Subcutaneous abdominal adipose tissue (tissue), 5 donors: Measurements from ENCODE around the gene ANKRD44.

ENCODE experiments used
- H3K27ac ChIP-seq: one replicate; pipeline ENCODE4 v1.7.0; 2013; ENCODE audit warnings: low read depth, mild to moderate bottlenecking, inconsistent platforms, low read length, moderate library complexity
- H3K27me3 ChIP-seq, 5 donors: one replicate each; pipeline ENCODE4 v1.7.0; 2013; ENCODE audit warnings: low read length in 5 of 5, inconsistent platforms in 1 of 5; ENCODE audit not compliant: control insufficient read depth in 5 of 5, insufficient read depth in 4 of 5
- H3K36me3 ChIP-seq, 5 donors: one replicate each; pipeline ENCODE4 v1.7.0; 2013; ENCODE audit warnings: low read length in 5 of 5; ENCODE audit not compliant: control insufficient read depth in 5 of 5, insufficient read depth in 5 of 5
- H3K4me1 ChIP-seq, 5 donors: one replicate each; pipeline ENCODE4 v1.7.0; 2013; ENCODE audit warnings: low read length in 5 of 5, mild to moderate bottlenecking in 3 of 5, moderate library complexity in 1 of 5; ENCODE audit not compliant: control insufficient read depth in 5 of 5, insufficient read depth in 5 of 5
- H3K4me3 ChIP-seq, 5 donors: one replicate each; pipeline ENCODE4 v1.7.0; 2013; ENCODE audit warnings: low read length in 5 of 5, low read depth in 1 of 5
- H3K9ac ChIP-seq, 5 donors: one replicate each; pipeline ENCODE4 v1.7.0; 2013; ENCODE audit warnings: low read length in 5 of 5, mild to moderate bottlenecking in 4 of 5, moderate library complexity in 3 of 5
- H3K9me3 ChIP-seq, 5 donors: one replicate each; pipeline ENCODE4 v1.7.0; 2013; ENCODE audit warnings: low read length in 5 of 5; ENCODE audit not compliant: control insufficient read depth in 5 of 5
- donor health status: healthy.
- donor health status: healthy.
- donor health status: healthy.
- donor health status: healthy.
- donor health status: healthy.

ANKRD44 gene

DNA sequence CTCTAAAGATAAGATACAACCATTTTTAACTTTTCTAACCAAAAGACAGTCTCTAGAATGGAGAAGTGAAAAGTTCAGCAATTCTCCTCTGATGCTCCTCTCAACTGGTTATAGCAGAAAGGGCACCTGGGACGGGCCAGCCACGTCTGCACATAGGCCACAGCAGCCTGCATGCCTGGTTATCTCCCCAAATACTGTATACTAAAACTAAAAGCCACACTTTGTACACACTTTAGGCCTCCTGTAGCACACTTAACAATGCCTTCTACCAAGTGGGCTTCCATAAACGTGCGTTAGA, 179.1 kb downstream of the ANKRD44 start:
- Histone ChIP-seq H3K27ac (no peak overlapping the region), H3K9ac (no peak overlapping the region), H3K4me1 (no peaks in the 10 kb centered on the region), H3K27me3 (no peaks in the 10 kb centered on the region), H3K36me3 (peaks cover 0 to 12% (median 0%) of the 10 kb centered on the region in 5 donors), H3K4me3 (no peak overlapping the region), H3K9me3 (no peaks in the 10 kb centered on the region)

DNA sequence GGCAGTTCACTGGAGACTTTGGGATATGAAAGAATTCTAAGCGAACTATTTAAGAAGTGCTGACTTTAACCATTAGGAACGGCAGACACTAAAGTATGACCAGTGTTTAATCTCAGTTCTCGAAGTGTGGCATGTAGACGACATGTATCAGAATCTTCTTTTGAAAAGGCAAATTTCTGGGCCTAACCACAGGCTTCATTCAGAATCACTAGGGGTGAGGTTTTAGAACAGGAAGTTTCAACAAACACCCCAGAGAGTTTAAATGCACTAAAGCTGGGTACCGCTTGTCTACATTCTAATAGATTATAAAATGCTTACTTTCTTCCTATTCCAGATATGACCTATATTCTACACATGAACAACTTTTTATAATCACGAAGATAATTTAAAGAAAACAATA, 180.3 kb downstream of the ANKRD44 start:
- Histone ChIP-seq H3K36me3 (peaks cover 0 to 9% (median 5%) of the 10 kb centered on the region in 5 donors), H3K27ac (no peak overlapping the region), H3K4me3 (no peak overlapping the region), H3K4me1 (no peaks in the 10 kb centered on the region), H3K27me3 (no peaks in the 10 kb centered on the region), H3K9ac (no peak overlapping the region), H3K9me3 (no peaks in the 10 kb centered on the region)

DNA sequence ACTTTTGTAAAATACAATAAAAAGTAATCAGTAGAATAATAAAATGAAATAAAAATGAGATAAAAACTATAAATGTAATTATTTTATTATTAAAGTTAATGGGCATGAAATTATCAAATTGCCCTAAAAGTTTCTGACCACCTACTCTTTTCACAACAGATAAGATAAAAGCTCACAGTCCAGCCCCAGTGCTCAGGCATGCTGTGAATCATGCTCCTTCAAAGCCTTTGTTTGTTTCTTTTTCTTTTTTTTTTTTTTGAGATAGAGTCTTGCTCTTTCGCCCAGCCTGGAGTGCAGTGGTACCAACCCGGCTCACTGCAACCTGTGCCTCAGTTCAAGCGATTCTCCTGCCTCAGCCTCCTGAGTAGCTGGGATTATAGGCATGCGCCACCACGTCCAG, 181.7 kb downstream of the ANKRD44 start:
- Histone ChIP-seq H3K36me3 (peaks cover 0 to 15% (median 7%) of the 10 kb centered on the region in 5 donors), H3K4me1 (no peaks in the 10 kb centered on the region), H3K9me3 (no peaks in the 10 kb centered on the region), H3K4me3 (no peak overlapping the region), H3K27ac (no peak overlapping the region), H3K27me3 (no peaks in the 10 kb centered on the region), H3K9ac (no peak overlapping the region)

DNA sequence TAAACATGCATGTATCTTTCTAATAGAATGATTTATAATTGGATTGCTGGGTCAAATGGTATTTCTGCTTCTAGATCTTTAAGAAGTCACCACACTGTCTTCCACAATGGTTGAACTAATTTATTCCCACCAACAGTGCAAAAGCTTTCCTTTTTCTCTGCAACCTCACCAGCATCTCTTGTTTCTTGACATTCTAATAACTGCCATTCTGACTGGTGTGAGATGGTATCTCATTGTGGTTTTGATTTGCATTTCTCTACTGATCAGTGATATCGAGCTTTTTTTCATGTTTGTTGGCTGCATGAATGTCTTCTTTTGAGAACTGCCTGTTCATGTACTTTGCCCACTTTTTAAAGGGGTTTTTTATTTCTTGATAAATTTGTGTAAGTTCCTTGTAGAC, 182.5 kb downstream of the ANKRD44 start:
- Histone ChIP-seq H3K9me3 (no peaks in the 10 kb centered on the region), H3K4me3 (no peak overlapping the region), H3K27ac (no peak overlapping the region), H3K36me3 (peaks cover 0 to 15% (median 7%) of the 10 kb centered on the region in 5 donors), H3K4me1 (no peaks in the 10 kb centered on the region), H3K9ac (no peak overlapping the region), H3K27me3 (no peaks in the 10 kb centered on the region)

DNA sequence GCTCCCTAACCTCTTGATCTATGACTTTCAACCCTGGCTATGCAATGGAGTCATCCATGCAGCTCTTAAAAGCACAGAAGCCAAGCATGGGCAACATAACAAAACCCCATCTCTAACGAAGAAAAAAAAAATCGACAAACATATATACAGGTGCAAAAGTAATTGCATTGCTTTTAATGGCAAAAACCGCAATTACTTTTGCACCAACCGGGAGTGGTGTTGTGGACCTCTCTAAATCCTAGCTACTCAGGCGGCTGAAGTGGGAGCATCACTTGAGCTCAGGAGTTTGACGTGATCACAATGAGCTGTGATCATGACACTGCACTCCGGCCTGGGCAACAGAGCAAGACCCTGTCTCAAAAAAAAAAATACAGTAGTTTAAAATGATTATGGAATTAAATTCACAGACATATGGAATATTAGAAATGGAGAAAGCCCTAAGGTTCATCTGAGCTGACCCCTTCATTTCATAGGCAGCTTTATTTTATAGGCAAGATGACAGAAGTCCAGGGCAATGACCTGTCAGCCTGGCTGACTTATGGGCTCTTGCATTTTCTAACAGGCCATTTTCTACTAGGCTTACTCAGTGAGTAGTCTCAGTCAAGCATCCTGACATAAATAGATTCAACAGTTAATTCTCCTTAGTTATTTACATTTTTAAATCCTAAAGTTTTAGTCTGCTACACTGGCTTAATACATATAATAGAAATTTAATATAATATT, 183.8 kb downstream of the ANKRD44 start:
- no peak overlapping the region for H3K9ac ChIP-seq
- H3K27me3 ChIP-seq, result no peaks in the 10 kb centered on the region
- no peak overlapping the region for H3K4me3 ChIP-seq

DNA sequence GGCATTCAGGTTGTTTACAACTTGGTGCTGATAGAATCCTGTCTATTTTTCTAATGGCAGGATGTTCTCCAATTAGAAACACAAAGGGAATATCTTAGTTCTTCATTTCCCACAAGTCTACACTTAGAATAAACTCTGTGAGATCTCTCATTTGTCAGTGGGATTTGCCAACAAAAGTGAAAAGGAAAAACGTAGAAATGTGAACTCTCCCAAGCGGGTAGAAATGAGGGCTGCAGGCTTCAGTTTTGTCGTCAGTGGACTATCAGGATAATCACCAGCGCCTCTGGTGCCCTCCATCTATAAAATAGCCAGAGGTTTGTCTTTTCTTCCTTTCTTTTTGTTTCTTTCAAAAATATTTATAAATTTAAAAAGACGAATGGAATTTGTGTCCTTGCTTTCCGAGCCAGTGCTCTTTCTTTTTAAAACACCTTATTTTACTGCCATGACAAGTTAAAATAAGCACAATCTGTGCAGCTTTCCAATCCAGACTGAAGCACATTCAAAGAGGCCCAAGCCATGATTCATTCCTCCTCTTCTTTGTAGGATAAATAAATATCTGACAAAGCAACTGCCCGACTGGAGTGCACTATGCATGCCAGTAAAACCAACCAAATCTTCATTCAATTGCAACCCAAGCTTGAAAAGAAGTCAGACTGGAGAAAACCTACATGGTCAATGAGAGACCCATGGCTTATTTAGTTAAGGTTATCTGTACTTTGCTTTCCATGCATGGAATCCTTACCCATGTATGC, 185.8 kb downstream of the ANKRD44 start:
- Histone ChIP-seq H3K9ac (no peak overlapping the region), H3K36me3 (peaks cover 0 to 28% (median 16%) of the 10 kb centered on the region in 5 donors), H3K4me1 (peaks cover 0 to 3% (median 0%) of the 10 kb centered on the region in 5 donors), H3K27me3 (no peaks in the 10 kb centered on the region), H3K4me3 (no peak overlapping the region), H3K27ac (no peak overlapping the region), H3K9me3 (no peaks in the 10 kb centered on the region)

More for the DNA sequence above, 183.8 kb downstream of the ANKRD44 start:
- Histone ChIP-seq H3K27ac (no peak overlapping the region), H3K9me3 (no peaks in the 10 kb centered on the region), H3K4me1 (peaks cover 0 to 2% (median 0%) of the 10 kb centered on the region in 5 donors), H3K36me3 (peaks cover 0 to 17% (median 7%) of the 10 kb centered on the region in 5 donors)

DNA sequence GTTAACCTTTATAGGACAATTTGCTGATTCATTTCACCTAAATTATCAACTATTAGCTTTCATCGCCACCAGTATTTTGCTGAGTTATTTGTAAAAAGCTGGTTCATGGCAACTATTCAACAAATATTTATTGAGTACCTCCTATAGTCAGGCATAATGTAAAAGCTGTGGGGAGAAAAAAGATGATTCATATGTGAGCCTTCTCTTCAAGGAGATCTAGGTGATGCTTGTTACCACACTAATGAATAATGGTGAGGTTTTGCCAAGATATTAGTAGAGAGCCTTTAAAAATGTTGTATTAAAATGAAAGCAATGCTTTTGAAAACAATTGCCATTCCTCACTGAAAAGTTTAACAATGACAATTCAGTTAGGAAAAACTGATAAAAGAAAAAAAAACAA, 187.8 kb downstream of the ANKRD44 start:
- Histone ChIP-seq H3K36me3 (peaks cover 0 to 31% (median 19%) of the 10 kb centered on the region in 5 donors), H3K27ac (no peak overlapping the region), H3K4me1 (peaks cover 0 to 3% (median 0%) of the 10 kb centered on the region in 5 donors), H3K9me3 (no peaks in the 10 kb centered on the region), H3K9ac (no peak overlapping the region), H3K4me3 (no peak overlapping the region), H3K27me3 (no peaks in the 10 kb centered on the region)

DNA sequence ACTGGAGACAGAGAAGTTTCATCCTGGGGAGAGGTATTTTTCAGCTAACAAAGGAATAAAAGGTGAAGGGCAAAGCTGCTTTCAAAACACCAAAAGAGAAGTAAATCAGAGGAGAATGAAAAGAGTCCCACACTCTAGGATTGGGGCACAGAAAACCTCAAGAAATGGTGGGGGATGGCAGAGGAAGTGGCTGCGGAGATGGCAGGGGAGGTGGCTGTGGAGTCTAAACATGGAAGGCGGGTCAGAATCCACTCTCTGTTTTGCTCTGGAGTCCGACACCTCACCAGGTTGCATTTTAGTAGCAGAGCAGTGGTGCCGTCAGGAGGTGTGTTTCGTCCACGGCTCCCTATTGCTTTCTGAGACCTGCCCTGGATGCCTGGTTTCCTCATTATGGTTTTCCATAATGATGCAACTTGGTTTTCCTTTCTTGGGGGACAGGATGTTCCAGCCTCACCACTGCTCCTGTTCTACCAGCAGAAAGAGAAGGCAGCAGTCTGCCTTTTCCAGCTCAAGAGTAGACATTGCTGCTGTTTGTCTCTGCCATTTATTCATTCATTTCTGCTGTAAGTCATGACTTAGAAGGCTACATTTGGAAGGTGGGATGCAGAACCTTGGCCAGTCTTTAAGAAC, 188.7 kb downstream of the ANKRD44 start:
- Histone ChIP-seq H3K4me3 (no peak overlapping the region), H3K27me3 (no peaks in the 10 kb centered on the region), H3K4me1 (peaks cover 0 to 3% (median 0%) of the 10 kb centered on the region in 5 donors), H3K36me3 (peaks cover 0 to 31% (median 19%) of the 10 kb centered on the region in 5 donors), H3K9me3 (no peaks in the 10 kb centered on the region), H3K27ac (no peak overlapping the region), H3K9ac (no peak overlapping the region)

DNA sequence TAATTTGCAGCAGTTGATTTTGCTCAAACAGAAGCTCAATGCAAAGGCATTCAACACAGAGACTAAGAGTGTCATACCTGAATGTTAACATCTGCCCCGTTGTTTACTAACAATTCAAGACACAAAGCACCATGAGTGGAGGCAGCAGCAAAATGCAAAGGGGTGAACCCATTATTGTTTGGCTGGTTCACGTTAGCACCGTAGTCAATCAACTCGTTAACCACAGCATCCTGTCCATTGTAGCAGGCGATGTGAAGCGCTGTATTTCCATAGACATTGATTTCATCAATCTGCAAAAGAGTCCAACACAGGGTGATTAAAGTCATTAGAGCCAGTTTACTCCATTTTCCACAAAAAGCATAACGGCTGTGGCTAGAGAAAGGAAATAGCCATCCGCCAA, 189.3 kb downstream of the ANKRD44 start:
- H3K9me3 ChIP-seq, result no peaks in the 10 kb centered on the region
- H3K9ac ChIP-seq, result no peak overlapping the region
- no peak overlapping the region for H3K27ac ChIP-seq
- H3K27me3 ChIP-seq, result no peaks in the 10 kb centered on the region
- peaks cover 0 to 32% (median 19%) of the 10 kb centered on the region in 5 donors for H3K36me3 ChIP-seq
- no peak overlapping the region for H3K4me3 ChIP-seq
- H3K4me1 ChIP-seq, result peaks cover 0 to 3% (median 0%) of the 10 kb centered on the region in 5 donors

DNA sequence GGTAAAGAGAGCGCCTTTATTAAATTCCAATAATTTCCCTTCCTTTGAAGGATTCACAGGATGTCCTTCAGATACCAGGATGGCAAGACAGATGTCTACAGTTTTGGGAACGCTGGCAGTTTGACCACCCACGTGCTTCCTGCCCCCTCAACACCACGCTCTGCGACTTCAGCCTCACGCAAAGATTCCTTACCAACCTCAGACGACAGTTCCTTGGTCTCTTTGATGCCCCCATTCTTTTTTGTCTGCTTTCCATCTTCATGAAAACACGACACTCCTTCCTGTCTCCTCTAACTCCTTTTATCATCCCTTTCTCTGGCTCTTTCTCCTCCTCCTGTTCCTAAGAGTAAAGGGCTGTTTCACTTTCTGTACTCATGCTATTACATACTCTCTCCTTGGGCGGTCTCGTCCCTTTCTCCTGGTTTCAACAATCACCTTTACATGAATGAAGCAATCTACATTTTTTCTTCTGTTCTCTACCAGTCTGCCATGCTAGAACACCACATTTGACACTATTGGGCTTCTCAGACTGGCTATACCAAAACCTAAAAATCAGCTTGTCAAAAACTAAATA, 194.2 kb downstream of the ANKRD44 start:
- Histone ChIP-seq H3K9ac (no peak overlapping the region), H3K36me3 (peaks cover 0 to 20% (median 6%) of the 10 kb centered on the region in 5 donors), H3K4me1 (no peaks in the 10 kb centered on the region), H3K27ac (no peak overlapping the region), H3K4me3 (no peak overlapping the region), H3K27me3 (no peaks in the 10 kb centered on the region), H3K9me3 (no peaks in the 10 kb centered on the region)
